CD4-positive, alpha-beta T cell (primary cell): ENCODE data around the gene MICAL2. TPM values are rescaled to one million over a fixed set of nuclear protein-coding genes. Genes with fewer than 3 reads are reported as not detected.

Experiments
- ATAC-seq: fragments of 200-7000 bp; cut with Tn5 transposase; one replicate; pipeline ENCODE4 v1.10.0; 2022; ENCODE audit warnings: mild to moderate bottlenecking; ENCODE audit not compliant: poor library complexity
- CTCF ChIA-PET: fragments of 350-600 bp; sonication (Branson Sonifier 250); formaldehyde crosslinking; loops from one replicate; lab custom pipeline; 2021; ENCODE audit warnings: antibody characterized with exemption, inconsistent platforms; lab: Charles Lee
- POLR2A ChIA-PET: fragments of 350-600 bp; sonication (Branson Sonifier 250); formaldehyde crosslinking; loops from one replicate; lab custom pipeline; 2021; ENCODE audit warnings: antibody characterized with exemption, inconsistent platforms; lab: Charles Lee
- DNase-seq, 14 experiments: peaks; one replicate each; pipeline ENCODE4 v3.0.0-alpha.2; 2013 to 2020; ENCODE audit warnings: mixed read lengths in 2 of 14
- H3K27ac ChIP-seq, 2 donors: one replicate each; pipeline versions ENCODE4 v1.5.1 to v1.7.0; 2013; ENCODE audit warnings: low read length in 2 of 2, low read depth in 1 of 2, mild to moderate bottlenecking in 1 of 2
- H3K27me3 ChIP-seq, 2 experiments: 1 replicate in 1 of 2; 2 replicates in 1 of 2; pipeline versions ENCODE4 v1.6.1 to v1.7.0; 2013; ENCODE audit warnings: low read length in 2 of 2, control low read depth in 1 of 2, mild to moderate bottlenecking in 1 of 2, moderate library complexity in 1 of 2; ENCODE audit not compliant: insufficient read depth in 2 of 2, control insufficient read depth in 1 of 2
- H3K36me3 ChIP-seq: one replicate; pipeline ENCODE4 v1.6.1; 2013; ENCODE audit warnings: low read length, control low read depth; ENCODE audit not compliant: insufficient read depth
- H3K4me1 ChIP-seq: one replicate; pipeline ENCODE4 v1.6.1; 2013; ENCODE audit warnings: low read length, control low read depth; ENCODE audit not compliant: insufficient read depth
- H3K4me3 ChIP-seq: one replicate; pipeline ENCODE4 v1.5.1; 2013; ENCODE audit warnings: mild to moderate bottlenecking, low read length, moderate library complexity
- H3K9me3 ChIP-seq, 2 experiments: 1 replicate in 1 of 2; 2 replicates in 1 of 2; pipeline versions ENCODE4 v1.6.1 to v1.7.0; 2013; ENCODE audit warnings: low read length in 2 of 2, mild to moderate bottlenecking in 2 of 2, control low read depth in 1 of 2, moderate library complexity in 1 of 2; ENCODE audit not compliant: control insufficient read depth in 1 of 2, insufficient read depth in 1 of 2
- H3K27ac Mint-ChIP-seq: one replicate; pipeline ENCODE4 v1.8.0; 2020; ENCODE audit warnings: mixed read lengths
- H3K27me3 Mint-ChIP-seq: one replicate; pipeline ENCODE4 v1.8.0; 2021; ENCODE audit warnings: mixed read lengths
- H3K36me3 Mint-ChIP-seq: one replicate; pipeline ENCODE4 v1.8.0; 2021; ENCODE audit warnings: low read depth, mixed read lengths
- H3K4me1 Mint-ChIP-seq: one replicate; pipeline ENCODE4 v1.8.0; 2021; ENCODE audit warnings: low read depth, mixed read lengths
- H3K4me3 Mint-ChIP-seq: one replicate; pipeline ENCODE4 v1.8.0; 2020; ENCODE audit warnings: mild to moderate bottlenecking, mixed read lengths
- H3K9me3 Mint-ChIP-seq: one replicate; pipeline ENCODE4 v1.8.0; 2020; ENCODE audit warnings: mixed read lengths
- intact Hi-C, 2 experiments: fragments of 100-400 bp; cut with DNase I in 1 of 2; cut with micrococcal nuclease in 1 of 2; formaldehyde crosslinking; loops; one replicate each; pipeline versions ENCODE4 v1.15.1 to v1.9.0; 2023 to 2025; cut with DNase I, micrococcal nuclease
- total RNA-seq, 174 experiments: library from RNA in 2 of 174; stranded (reverse) in 2 of 174; gene quantifications; one replicate each; pipeline ENCODE4 v1.2.3 and lab custom pipeline; 2021 to 2026
- TF ChIP-seq, protein P1 (sequence below): fragments of 200-600 bp; IDR thresholded peaks from one replicate; pipeline ENCODE4 v1.8.0; 2022; ENCODE audit warnings: antibody characterized with exemption, mild to moderate bottlenecking

The MICAL2 gene
- total RNA-seq, 2 experiments from 2014 or later, result 12.8 to 14.1 TPM

DNA sequence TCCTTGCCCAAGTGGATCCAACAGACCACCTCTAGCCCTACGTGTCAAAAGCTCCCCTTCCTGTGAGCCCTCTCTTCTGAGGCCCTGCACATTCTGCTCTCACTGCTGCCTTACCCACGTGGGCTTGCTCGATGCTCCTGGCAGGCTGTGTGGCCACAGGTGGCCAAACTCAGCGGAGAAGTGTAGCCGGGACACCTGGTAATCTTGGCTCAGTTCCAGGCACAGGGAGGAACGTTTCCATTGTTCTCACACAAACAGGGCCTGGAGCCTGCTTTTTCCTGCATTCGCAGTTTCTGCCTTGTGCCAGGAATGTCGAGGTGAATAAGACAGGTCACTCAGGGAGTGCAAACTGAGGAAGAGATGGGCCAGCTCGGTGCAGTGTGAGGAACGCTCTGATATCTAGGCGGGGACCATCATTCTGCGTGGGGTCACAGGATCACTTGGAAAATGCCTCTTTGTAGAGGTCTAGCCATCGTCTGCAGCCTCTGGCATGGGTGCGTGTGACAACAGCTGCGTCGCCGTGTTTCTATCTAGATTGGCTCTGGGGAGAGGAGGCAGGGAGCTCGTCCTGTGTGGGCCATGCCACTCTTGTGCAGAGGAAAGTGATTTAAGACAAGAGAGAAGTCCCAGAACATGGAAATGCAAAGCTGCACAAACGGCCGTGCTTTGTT is 139.3 kb downstream of the MICAL2 start:
- POLR2A ChIA-PET, result no interaction called here
- no peak for ATAC-seq
- H3K4me3 Mint-ChIP-seq, result no peak overlapping the region
- intact Hi-C loops, result no loop called here
- no peak for DNase-seq
- CTCF ChIA-PET, result no interaction called here
- Histone ChIP-seq H3K4me3 (no peak overlapping the region), H3K36me3 (peaks cover 26% of the 10 kb centered on the region), H3K4me1 (no peaks in the 10 kb centered on the region), H3K9me3 (no peaks in the 10 kb centered on the region), H3K27ac (no peak overlapping the region), H3K27me3 (no peaks in the 10 kb centered on the region)
- no peaks in the 10 kb centered on the region for H3K36me3 Mint-ChIP-seq
- H3K27me3 Mint-ChIP-seq, result no peaks in the 10 kb centered on the region
- TF ChIP-seq, protein P1, sequence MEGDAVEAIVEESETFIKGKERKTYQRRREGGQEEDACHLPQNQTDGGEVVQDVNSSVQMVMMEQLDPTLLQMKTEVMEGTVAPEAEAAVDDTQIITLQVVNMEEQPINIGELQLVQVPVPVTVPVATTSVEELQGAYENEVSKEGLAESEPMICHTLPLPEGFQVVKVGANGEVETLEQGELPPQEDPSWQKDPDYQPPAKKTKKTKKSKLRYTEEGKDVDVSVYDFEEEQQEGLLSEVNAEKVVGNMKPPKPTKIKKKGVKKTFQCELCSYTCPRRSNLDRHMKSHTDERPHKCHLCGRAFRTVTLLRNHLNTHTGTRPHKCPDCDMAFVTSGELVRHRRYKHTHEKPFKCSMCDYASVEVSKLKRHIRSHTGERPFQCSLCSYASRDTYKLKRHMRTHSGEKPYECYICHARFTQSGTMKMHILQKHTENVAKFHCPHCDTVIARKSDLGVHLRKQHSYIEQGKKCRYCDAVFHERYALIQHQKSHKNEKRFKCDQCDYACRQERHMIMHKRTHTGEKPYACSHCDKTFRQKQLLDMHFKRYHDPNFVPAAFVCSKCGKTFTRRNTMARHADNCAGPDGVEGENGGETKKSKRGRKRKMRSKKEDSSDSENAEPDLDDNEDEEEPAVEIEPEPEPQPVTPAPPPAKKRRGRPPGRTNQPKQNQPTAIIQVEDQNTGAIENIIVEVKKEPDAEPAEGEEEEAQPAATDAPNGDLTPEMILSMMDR, result no peak
- no peaks in the 10 kb centered on the region for H3K4me1 Mint-ChIP-seq
- H3K27ac Mint-ChIP-seq, result no peak overlapping the region
- H3K9me3 Mint-ChIP-seq, result no peaks in the 10 kb centered on the region

DNA sequence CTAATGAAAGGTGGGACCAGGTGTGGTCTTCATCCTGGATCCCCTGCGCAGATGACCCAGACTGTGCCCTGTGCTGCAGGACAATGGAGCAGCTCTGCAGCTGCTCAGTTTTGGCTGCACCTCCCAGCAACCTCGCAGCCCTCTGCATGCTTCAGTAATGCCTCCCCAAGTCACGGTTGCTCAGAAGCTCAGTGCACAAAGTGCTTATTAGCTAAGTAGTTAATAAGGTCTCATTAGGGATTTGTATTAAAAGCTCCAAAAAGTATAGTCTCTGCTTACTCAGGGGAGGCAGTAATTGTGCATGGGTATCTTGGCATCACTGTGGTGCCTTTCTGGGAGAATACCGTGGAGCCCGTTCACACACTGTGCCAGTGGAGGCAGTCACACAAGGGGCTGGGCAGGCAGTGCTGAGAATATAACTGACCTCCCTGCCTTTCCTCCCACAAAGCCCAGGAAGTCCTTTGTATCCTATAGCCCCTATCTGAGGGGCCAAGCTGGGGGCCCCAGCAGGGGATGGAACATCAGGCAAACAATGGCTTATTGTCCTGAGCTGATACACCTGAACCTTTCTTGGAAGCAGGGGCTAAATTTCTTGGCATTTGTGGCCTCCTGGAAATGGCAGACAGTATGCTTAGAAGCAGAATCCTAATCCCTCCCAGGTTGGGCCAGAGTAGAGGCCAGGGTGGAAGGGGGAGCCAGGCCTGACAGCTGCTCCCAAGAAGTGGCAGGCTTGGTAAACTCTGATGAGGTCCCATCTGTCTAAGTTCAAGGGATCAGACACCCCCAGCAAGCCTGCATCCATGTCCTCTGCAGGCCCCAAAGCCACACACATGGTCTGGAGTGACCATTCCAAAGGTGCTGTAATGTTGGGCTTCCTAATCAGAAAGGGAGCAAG is 141.5 kb downstream of the MICAL2 start:
- no peak overlapping the region for H3K27ac ChIP-seq
- no peak overlapping the region for H3K4me3 ChIP-seq
- no peaks in the 10 kb centered on the region for H3K27me3 ChIP-seq
- intact Hi-C loops, result no loop called here
- no peaks in the 10 kb centered on the region for H3K9me3 Mint-ChIP-seq
- POLR2A ChIA-PET, result no interaction called here
- TF ChIP-seq, protein P1, result no peak
- ATAC-seq (no peak), DNase-seq (no peak)
- no peaks in the 10 kb centered on the region for H3K27me3 Mint-ChIP-seq
- no peak overlapping the region for H3K27ac Mint-ChIP-seq
- H3K4me3 Mint-ChIP-seq, result no peak overlapping the region
- CTCF ChIA-PET, result interaction anchor here (1.1 to 1.4 kb wide), 2 partner anchors 30 to 208 kb away, joined by 3 to 4 read pairs; no protein-coding TSS in a partner anchor
- peaks cover 31% of the 10 kb centered on the region for H3K36me3 ChIP-seq
- H3K4me1 ChIP-seq, result no peaks in the 10 kb centered on the region
- H3K9me3 ChIP-seq, result no peaks in the 10 kb centered on the region
- no peaks in the 10 kb centered on the region for H3K36me3 Mint-ChIP-seq
- H3K4me1 Mint-ChIP-seq, result no peaks in the 10 kb centered on the region

DNA sequence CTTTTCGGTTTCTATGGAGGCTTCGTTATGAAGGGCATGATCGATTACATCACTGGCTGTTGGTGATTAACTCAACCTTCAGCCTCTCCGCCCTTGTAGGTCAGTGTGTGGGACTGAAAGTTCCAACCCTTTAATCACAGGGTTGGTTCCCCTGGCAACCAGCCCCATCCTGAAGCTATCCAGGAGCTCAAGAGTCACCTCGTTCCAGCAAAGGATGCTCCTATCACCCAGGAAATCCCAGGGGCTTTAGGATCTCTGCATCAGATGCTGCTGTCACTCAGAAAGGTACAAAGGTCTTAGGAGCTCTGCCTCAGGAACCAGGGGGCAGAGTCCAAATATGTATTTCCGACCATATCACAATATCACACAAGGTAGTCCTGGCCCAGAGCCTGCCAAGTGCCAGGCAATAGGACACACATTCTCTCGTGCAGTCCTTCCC is 143.5 kb downstream of the MICAL2 start:
- no peak for DNase-seq
- no peaks in the 10 kb centered on the region for H3K27me3 ChIP-seq
- Mint-ChIP-seq H3K9me3 (no peaks in the 10 kb centered on the region), H3K27me3 (no peaks in the 10 kb centered on the region), H3K4me3 (no peak overlapping the region), H3K27ac (no peak overlapping the region), H3K4me1 (no peaks in the 10 kb centered on the region), H3K36me3 (peaks cover 18% of the 10 kb centered on the region)
- H3K4me1 ChIP-seq, result no peaks in the 10 kb centered on the region
- POLR2A ChIA-PET, result no interaction called here
- H3K36me3 ChIP-seq, result peaks cover 38% of the 10 kb centered on the region
- no peak for ATAC-seq
- intact Hi-C loops, result no loop called here
- CTCF ChIA-PET, result no interaction called here
- TF ChIP-seq, protein P1, result no peak
- H3K9me3 ChIP-seq, result no peaks in the 10 kb centered on the region
- H3K4me3 ChIP-seq, result no peak overlapping the region
- no peak overlapping the region for H3K27ac ChIP-seq
